ENCODE measurements around the gene ARHGAP45. TPM values are rescaled to one million over a fixed set of nuclear protein-coding genes. Genes with fewer than 3 reads are reported as not detected.

The ARHGAP45 gene
- total RNA-seq, 1 donor from 2014 or later: 3.0 TPM

- H3K27ac Mint-ChIP-seq (ENCODE audit: unreplicated experiment): no peak overlapping the region
- H3K4me1 Mint-ChIP-seq (ENCODE audit: low read depth, unreplicated experiment): peaks cover 8% of the 10 kb centered on the region
- H3K9ac ChIP-seq (ENCODE audit: low read length): peak overlapping the region; percentile 94
- DNase-seq (ENCODE audit: low read depth) (no peak), FAIRE-seq (no peak)
- TF ChIP-seq, protein P1, sequence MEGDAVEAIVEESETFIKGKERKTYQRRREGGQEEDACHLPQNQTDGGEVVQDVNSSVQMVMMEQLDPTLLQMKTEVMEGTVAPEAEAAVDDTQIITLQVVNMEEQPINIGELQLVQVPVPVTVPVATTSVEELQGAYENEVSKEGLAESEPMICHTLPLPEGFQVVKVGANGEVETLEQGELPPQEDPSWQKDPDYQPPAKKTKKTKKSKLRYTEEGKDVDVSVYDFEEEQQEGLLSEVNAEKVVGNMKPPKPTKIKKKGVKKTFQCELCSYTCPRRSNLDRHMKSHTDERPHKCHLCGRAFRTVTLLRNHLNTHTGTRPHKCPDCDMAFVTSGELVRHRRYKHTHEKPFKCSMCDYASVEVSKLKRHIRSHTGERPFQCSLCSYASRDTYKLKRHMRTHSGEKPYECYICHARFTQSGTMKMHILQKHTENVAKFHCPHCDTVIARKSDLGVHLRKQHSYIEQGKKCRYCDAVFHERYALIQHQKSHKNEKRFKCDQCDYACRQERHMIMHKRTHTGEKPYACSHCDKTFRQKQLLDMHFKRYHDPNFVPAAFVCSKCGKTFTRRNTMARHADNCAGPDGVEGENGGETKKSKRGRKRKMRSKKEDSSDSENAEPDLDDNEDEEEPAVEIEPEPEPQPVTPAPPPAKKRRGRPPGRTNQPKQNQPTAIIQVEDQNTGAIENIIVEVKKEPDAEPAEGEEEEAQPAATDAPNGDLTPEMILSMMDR (IDR thresholded peaks at IDR 0.05; ENCODE audit: insufficient read depth, low read depth, low read length): no peak
- no peaks in the 10 kb centered on the region for H3K9me3 Mint-ChIP-seq (ENCODE audit: unreplicated experiment)
- no peaks in the 10 kb centered on the region for H3K27me3 ChIP-seq (ENCODE audit: insufficient read depth, low read length)
- peaks cover 19% of the 10 kb centered on the region for H3K4me1 ChIP-seq (ENCODE audit: insufficient read depth, low read length)
- H3K4me3 ChIP-seq (ENCODE audit: insufficient read depth, low read depth, low read length): peak overlapping the region; percentile 77
- peak overlapping the region; percentile 98 for H3K4me2 ChIP-seq (ENCODE audit: low read length)
- H3K4me3 Mint-ChIP-seq (ENCODE audit: unreplicated experiment): no peak overlapping the region
- H3K9me3 ChIP-seq (ENCODE audit: insufficient read depth, low read depth, low read length): no peaks in the 10 kb centered on the region
- H2AFZ ChIP-seq (ENCODE audit: low read depth, low read length): peak overlapping the region; percentile 65
- peak overlapping the region; percentile 80 for H3K27ac ChIP-seq (ENCODE audit: low read depth, low read length)
- H3K27me3 Mint-ChIP-seq (ENCODE audit: low read depth, unreplicated experiment): no peaks in the 10 kb centered on the region
- H3K36me3 Mint-ChIP-seq (ENCODE audit: low read depth, unreplicated experiment): peaks cover 4% of the 10 kb centered on the region
- H4K20me1 ChIP-seq (ENCODE audit: insufficient read depth, low read length): peaks cover 49% of the 10 kb centered on the region
- no peaks in the 10 kb centered on the region for H3K36me3 ChIP-seq (ENCODE audit: insufficient read depth, low read length)
- H3K79me2 ChIP-seq (ENCODE audit: insufficient read depth, low read length): peaks cover 60% of the 10 kb centered on the region
Measured at GRCh38 chr19:1132552-1133383, 65.8 kb downstream of the ARHGAP45 start.

GRCh38 chr19:1133471-1133929, 66.5 kb downstream of the ARHGAP45 start:
- Histone ChIP-seq H3K27me3 (ENCODE audit: insufficient read depth, low read length) (no peaks in the 10 kb centered on the region), H3K36me3 (ENCODE audit: insufficient read depth, low read length) (no peaks in the 10 kb centered on the region), H3K4me3 (ENCODE audit: insufficient read depth, low read depth, low read length) (no peak overlapping the region), H3K79me2 (ENCODE audit: insufficient read depth, low read length) (peaks cover 54% of the 10 kb centered on the region), H3K9ac (ENCODE audit: low read length) (no peak overlapping the region), H4K20me1 (ENCODE audit: insufficient read depth, low read length) (peaks cover 48% of the 10 kb centered on the region), H2AFZ (ENCODE audit: low read depth, low read length) (no peak overlapping the region), H3K4me1 (ENCODE audit: insufficient read depth, low read length) (peaks cover 19% of the 10 kb centered on the region), H3K4me2 (ENCODE audit: low read length) (no peak overlapping the region), H3K9me3 (ENCODE audit: insufficient read depth, low read depth, low read length) (no peaks in the 10 kb centered on the region), H3K27ac (ENCODE audit: low read depth, low read length) (no peak overlapping the region)
- H3K4me1 Mint-ChIP-seq (ENCODE audit: low read depth, unreplicated experiment): peaks cover 8% of the 10 kb centered on the region
- H3K27ac Mint-ChIP-seq (ENCODE audit: unreplicated experiment): no peak overlapping the region
- peak overlapping the region; percentile 57 for H3K4me3 Mint-ChIP-seq (ENCODE audit: unreplicated experiment)
- no peak for FAIRE-seq
- peaks cover 4% of the 10 kb centered on the region for H3K36me3 Mint-ChIP-seq (ENCODE audit: low read depth, unreplicated experiment)
- no peak for DNase-seq (ENCODE audit: low read depth)
- no peaks in the 10 kb centered on the region for H3K27me3 Mint-ChIP-seq (ENCODE audit: low read depth, unreplicated experiment)
- H3K9me3 Mint-ChIP-seq (ENCODE audit: unreplicated experiment): no peaks in the 10 kb centered on the region
- TF ChIP-seq, protein P1 (IDR thresholded peaks at IDR 0.05; ENCODE audit: insufficient read depth, low read depth, low read length): no peak
- TF ChIP-seq EZH2 (IDR thresholded peaks at IDR 0.05; ENCODE audit: insufficient read depth, low read length): no peak

DNA sequence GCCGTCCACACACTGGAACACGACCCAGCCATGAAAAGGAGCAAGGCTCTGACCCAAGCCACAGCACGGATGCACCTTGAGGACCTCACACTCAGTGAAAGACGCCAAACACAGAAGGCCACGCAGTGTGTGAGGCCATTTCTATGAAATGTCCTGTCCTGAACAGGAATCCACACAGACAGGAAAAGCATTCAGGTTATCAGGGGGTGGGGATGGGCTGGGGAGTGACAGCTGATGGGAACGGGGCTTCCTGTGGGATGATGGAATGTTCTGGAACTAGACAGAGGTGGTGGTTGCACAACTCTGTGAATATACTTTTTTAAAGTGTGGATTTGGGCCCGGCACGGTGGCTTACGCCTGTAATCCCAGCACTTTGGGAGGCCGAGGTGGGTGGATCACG, 67.5 kb downstream of the ARHGAP45 start:
- Histone ChIP-seq H3K27ac (ENCODE audit: low read depth, low read length) (no peak overlapping the region), H2AFZ (ENCODE audit: low read depth, low read length) (no peak overlapping the region), H3K4me2 (ENCODE audit: low read length) (no peak overlapping the region), H3K9me3 (ENCODE audit: insufficient read depth, low read depth, low read length) (no peaks in the 10 kb centered on the region), H4K20me1 (ENCODE audit: insufficient read depth, low read length) (peaks cover 48% of the 10 kb centered on the region), H3K4me3 (ENCODE audit: insufficient read depth, low read depth, low read length) (no peak overlapping the region), H3K4me1 (ENCODE audit: insufficient read depth, low read length) (peaks cover 19% of the 10 kb centered on the region), H3K9ac (ENCODE audit: low read length) (no peak overlapping the region), H3K36me3 (ENCODE audit: insufficient read depth, low read length) (no peaks in the 10 kb centered on the region), H3K27me3 (ENCODE audit: insufficient read depth, low read length) (no peaks in the 10 kb centered on the region), H3K79me2 (ENCODE audit: insufficient read depth, low read length) (peaks cover 46% of the 10 kb centered on the region)
- TF ChIP-seq, protein P1 (IDR thresholded peaks at IDR 0.05; ENCODE audit: insufficient read depth, low read depth, low read length): no peak
- TF ChIP-seq EZH2 (IDR thresholded peaks at IDR 0.05; ENCODE audit: insufficient read depth, low read length): no peak
- no peaks in the 10 kb centered on the region for H3K9me3 Mint-ChIP-seq (ENCODE audit: unreplicated experiment)
- no peaks in the 10 kb centered on the region for H3K27me3 Mint-ChIP-seq (ENCODE audit: low read depth, unreplicated experiment)
- FAIRE-seq (no peak), DNase-seq (ENCODE audit: low read depth) (no peak)
- no peak overlapping the region for H3K4me3 Mint-ChIP-seq (ENCODE audit: unreplicated experiment)
- H3K4me1 Mint-ChIP-seq (ENCODE audit: low read depth, unreplicated experiment): peaks cover 8% of the 10 kb centered on the region
- H3K36me3 Mint-ChIP-seq (ENCODE audit: low read depth, unreplicated experiment): peaks cover 8% of the 10 kb centered on the region
- H3K27ac Mint-ChIP-seq (ENCODE audit: unreplicated experiment): no peak overlapping the region

Measured in astrocyte (in vitro differentiated cells and primary cell).